ENCODE measurements around the gene KLK1. TPM values are rescaled to one million over a fixed set of nuclear protein-coding genes. Genes with fewer than 3 reads are reported as not detected.

The KLK1 gene
- total and polyA plus RNA-seq, 2 of the 13 experiments (the other 11 are each of a cell fraction or from before 2014, with no cell fraction given) = not detected

DNA sequence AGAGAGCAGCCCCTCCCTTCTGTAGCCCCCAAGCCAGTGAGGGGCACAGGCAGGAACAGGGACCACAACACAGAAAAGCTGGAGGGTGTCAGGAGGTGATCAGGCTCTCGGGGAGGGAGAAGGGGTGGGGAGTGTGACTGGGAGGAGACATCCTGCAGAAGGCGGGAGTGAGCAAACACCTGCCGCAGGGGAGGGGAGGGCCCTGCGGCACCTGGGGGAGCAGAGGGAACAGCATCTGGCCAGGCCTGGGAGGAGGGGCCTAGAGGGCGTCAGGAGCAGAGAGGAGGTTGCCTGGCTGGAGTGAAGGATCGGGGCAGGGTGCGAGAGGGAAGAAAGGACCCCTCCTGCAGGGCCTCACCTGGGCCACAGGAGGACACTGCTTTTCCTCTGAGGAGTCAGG, 35.3 kb upstream of the KLK1 start:
- ChIA-PET POLR2A (no interaction called here), CTCF (ENCODE audit: low intra/inter-chr PET ratio, low total read pairs) (no interaction called here)
- no peak overlapping the region for H3K9ac ChIP-seq (ENCODE audit: insufficient read depth, low read depth, low read length)
- H3K4me2 ChIP-seq (ENCODE audit: low read depth, low read length) = no peak overlapping the region
- DNase-seq (ENCODE audit: low spot score) (no peak), ATAC-seq (no peak), FAIRE-seq (no peak)
- no peak overlapping the region for H2AFZ ChIP-seq (ENCODE audit: low read length)
- H3K27me3 ChIP-seq (ENCODE audit: control insufficient read depth in 1 of 2, insufficient read depth in 2 of 2, low read length in 2 of 2) = peaks cover 3 to 20% of the 10 kb centered on the region in 2 experiments; a peak in 4 of 5 replicates
- H4K20me1 ChIP-seq (ENCODE audit: insufficient read depth, low read length) = no peaks in the 10 kb centered on the region
- H3K36me3 ChIP-seq (replicated peaks in 1 of 2; ENCODE audit: control insufficient read depth in 1 of 2, insufficient read depth in 2 of 2, low read length in 2 of 2) = no peaks in the 10 kb centered on the region
- 7% methylated on average over 7 of the region's 7 CpGs for WGBS (ENCODE audit: low lambda C conversion rate)
- in situ Hi-C loops (cut with HindIII; ENCODE audit: extremely low pct_ligation_motif_present, low pct_unique_long_range_greater_than_20kb) (no loop called here), intact Hi-C loops (cut with micrococcal nuclease; ENCODE audit: unreplicated experiment) (no loop called here)
- H3K79me2 ChIP-seq (ENCODE audit: insufficient read depth, low read length) = no peaks in the 10 kb centered on the region
- no peaks in the 10 kb centered on the region for H3K9me3 ChIP-seq (ENCODE audit: low read length)
- H3K4me1 ChIP-seq (ENCODE audit: insufficient read depth, low read length) = no peaks in the 10 kb centered on the region
- no TSS peak for BruUV-seq (replicated peaks)
- H3K27ac ChIP-seq (ENCODE audit: extremely low read length, insufficient read depth, low read length) = no peak overlapping the region
- TF ChIP-seq ZNF224 (CRISPR knock-in tag; IDR thresholded peaks at IDR 0.05) = no peak
- no peak overlapping the region for H3K4me3 ChIP-seq (replicated peaks in 1 of 3; ENCODE audit: insufficient read depth in 1 of 3, low read depth in 2 of 3, low read length in 3 of 3)

DNA sequence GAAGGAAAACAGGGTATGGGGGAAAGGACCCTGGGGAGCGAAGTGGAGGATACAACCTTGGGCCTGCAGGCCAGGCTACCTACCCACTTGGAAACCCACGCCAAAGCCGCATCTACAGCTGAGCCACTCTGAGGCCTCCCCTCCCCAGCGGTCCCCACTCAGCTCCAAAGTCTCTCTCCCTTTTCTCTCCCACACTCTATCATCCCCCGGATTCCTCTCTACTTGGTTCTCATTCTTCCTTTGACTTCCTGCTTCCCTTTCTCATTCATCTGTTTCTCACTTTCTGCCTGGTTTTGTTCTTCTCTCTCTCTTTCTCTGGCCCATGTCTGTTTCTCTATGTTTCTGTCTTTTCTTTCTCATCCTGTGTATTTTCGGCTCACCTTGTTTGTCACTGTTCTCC, 33.8 kb upstream of the KLK1 start:
- H3K4me3 ChIP-seq (replicated peaks in 1 of 3; ENCODE audit: insufficient read depth in 1 of 3, low read depth in 2 of 3, low read length in 3 of 3) = no peak overlapping the region
- H3K79me2 ChIP-seq (ENCODE audit: insufficient read depth, low read length) = no peaks in the 10 kb centered on the region
- no peak overlapping the region for H3K4me2 ChIP-seq (ENCODE audit: low read depth, low read length)
- DNase-seq (ENCODE audit: low spot score) (no peak), FAIRE-seq (no peak), ATAC-seq (no peak)
- peaks cover 3 to 20% of the 10 kb centered on the region in 2 experiments; a peak in 4 of 5 replicates for H3K27me3 ChIP-seq (ENCODE audit: control insufficient read depth in 1 of 2, insufficient read depth in 2 of 2, low read length in 2 of 2)
- CTCF ChIA-PET (ENCODE audit: low intra/inter-chr PET ratio, low total read pairs) = no interaction called here
- no peaks in the 10 kb centered on the region for H3K9me3 ChIP-seq (ENCODE audit: low read length)
- H3K27ac ChIP-seq (ENCODE audit: extremely low read length, insufficient read depth, low read length) = no peak overlapping the region
- in situ Hi-C loops (cut with HindIII; ENCODE audit: extremely low pct_ligation_motif_present, low pct_unique_long_range_greater_than_20kb) = no loop called here
- H3K4me1 ChIP-seq (ENCODE audit: insufficient read depth, low read length) = no peaks in the 10 kb centered on the region
- intact Hi-C loops (cut with micrococcal nuclease; ENCODE audit: unreplicated experiment) = no loop called here
- H2AFZ ChIP-seq (ENCODE audit: low read length) = no peak overlapping the region
- H3K9ac ChIP-seq (ENCODE audit: insufficient read depth, low read depth, low read length) = no peak overlapping the region
- H3K36me3 ChIP-seq (replicated peaks in 1 of 2; ENCODE audit: control insufficient read depth in 1 of 2, insufficient read depth in 2 of 2, low read length in 2 of 2) = no peaks in the 10 kb centered on the region
- POLR2A ChIA-PET = no interaction called here
- no TSS peak for BruUV-seq (replicated peaks)
- H4K20me1 ChIP-seq (ENCODE audit: insufficient read depth, low read length) = no peaks in the 10 kb centered on the region
- 5% methylated on average over 6 of the region's 6 CpGs for WGBS (ENCODE audit: low lambda C conversion rate)
- TF ChIP-seq SOX13 (IDR thresholded peaks at IDR 0.05) (no peak), SOX13 (CRISPR knock-in tag; conservative IDR thresholded peaks at IDR 0.05 in 1 of 2, IDR thresholded peaks at IDR 0.05 in 1 of 2) (no peak), ZXDC (CRISPR knock-in tag; IDR thresholded peaks at IDR 0.05) (no peak), TEF (CRISPR knock-in tag; IDR thresholded peaks at IDR 0.05) (no peak), ARID2 (CRISPR knock-in tag; IDR thresholded peaks at IDR 0.05; ENCODE audit: borderline replicate concordance) (no peak), AHDC1 (CRISPR knock-in tag; IDR thresholded peaks at IDR 0.05; ENCODE audit: borderline replicate concordance) (no peak)

Measured in HepG2 (cell line).